Stimulated activated CD8-positive, alpha-beta memory T cell treated with anti-CD3 and anti-CD28 coated beads, Interleukin-4, amount 100 ng/mL, for 1 hour (primary cell): Measurements from ENCODE around the gene NR3C1.

Experiments used
- DNase-seq, 2 donors: peaks; one replicate each; pipeline ENCODE4 v3.0.0-alpha.2; 2020; ENCODE audit warnings: low read depth in 2 of 2, low spot score in 1 of 2

The NR3C1 gene

DNA sequence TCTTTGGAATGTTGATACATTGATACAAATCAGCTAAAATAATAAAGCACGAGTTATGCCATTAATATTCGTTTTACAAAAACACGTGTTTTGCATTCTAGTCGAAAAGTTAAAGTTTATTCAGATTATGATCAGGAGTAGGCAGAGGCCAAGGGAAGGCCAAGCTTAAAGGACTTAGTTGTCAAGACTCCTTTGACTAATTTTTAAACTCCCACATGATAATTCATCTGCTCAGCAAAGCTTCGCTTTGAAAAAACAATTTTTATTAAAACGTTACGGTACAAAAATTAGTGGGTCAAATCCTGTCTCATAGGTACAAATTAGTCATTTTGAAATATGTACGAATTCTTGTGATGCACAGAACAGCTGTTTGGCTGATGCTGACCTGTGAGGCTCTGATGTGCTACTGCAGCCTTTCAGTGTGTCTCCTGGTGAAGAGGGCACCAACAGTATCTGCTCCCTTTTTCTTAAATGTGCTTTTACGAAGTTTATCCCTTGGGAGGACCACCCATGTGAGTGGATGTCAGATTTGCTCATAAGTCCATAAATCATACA is 23.0 kb upstream of the NR3C1 start:
- DNase-seq, result no peak

DNA sequence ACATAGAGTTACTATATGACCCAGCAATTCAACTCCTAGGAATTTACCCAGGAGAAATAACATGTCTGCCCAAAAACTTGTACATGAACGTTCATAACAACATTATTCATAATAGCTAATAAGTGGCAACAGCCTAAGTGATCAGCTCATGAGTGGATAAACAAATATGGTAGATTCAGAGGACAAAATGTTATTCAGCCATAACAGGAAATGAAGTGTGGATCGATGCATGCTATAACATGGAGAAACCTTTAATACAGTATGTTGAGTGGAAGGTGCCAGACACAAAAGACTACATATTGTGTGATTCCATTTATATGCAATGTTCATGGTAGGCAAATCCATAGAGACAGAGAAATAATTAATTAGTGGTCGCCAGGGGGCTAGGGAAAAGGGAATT is 22.3 kb upstream of the NR3C1 start:
- no peak for DNase-seq

GRCh38 chr5:143418140-143418866 is 14.8 kb upstream of the NR3C1 start:
- no peak for DNase-seq

GRCh38 chr5:143417503-143418139 is 14.1 kb upstream of the NR3C1 start:
- DNase-seq, result no peak

- no peak for DNase-seq
Measured at GRCh38 chr5:143416411-143416810, 12.9 kb upstream of the NR3C1 start.

DNA sequence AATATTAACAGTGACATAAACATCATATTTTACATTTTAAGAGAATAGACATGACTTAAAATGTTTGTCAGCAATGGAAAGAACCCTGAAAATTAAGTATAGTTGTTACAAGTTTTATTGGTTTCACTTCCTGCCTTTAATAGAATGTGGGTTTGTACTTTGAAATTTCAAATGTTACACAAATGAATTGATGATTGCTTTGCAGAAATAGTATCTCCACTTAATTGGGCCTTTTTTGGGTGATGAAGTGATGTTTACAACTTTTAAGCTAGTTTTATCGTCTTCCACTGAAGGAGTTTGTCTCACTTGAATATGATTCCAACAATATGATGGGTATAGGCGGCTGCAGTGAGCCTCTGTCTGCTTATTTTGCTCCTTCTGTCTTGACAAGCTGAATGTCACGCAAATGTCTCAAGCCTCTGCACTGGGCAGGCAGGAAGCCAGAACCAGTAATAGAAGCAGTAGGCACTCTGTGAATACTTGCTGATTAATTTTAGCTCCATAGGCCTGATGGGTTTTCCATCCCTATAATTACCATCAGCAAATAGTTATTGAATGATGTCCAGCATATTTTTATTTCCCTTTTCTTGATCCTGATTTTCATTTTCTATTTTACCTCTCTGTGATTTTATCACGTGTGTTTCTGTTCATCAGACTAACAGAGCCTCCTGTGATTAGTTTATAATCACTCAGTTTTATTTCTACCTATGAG is 10.6 kb upstream of the NR3C1 start:
- DNase-seq, result no peak

DNA sequence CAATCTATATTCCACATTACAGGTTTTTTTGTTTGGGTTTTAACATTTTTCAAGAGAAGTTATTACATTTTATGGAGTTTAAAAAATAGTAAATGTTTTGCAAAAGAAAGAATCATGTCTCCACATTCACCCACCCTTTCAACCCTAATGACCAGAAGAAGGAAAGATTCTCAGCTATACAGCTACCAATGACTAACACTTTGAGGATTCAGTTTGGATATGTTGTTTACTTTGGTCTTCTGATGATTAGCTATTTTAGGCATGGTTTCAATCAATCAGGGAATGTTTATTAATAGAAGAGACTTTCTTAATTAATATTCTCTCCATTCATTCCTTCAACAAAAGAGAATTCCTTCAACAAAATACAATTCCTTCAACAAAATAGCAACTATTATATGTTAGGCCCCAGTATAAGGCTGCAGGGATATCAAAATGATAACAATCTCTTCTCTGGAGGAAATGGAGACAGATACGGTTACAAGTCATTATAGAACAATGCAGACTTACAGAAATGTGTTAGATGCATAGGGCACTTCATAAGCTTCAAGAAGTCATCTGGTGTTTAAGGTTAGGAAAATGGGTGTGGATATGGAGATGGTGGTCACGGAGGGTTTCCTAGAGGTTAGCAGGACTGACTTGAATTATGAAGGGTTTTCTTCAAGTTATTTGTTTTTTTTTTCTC is 9.3 kb upstream of the NR3C1 start:
- DNase-seq, result no peak

DNA sequence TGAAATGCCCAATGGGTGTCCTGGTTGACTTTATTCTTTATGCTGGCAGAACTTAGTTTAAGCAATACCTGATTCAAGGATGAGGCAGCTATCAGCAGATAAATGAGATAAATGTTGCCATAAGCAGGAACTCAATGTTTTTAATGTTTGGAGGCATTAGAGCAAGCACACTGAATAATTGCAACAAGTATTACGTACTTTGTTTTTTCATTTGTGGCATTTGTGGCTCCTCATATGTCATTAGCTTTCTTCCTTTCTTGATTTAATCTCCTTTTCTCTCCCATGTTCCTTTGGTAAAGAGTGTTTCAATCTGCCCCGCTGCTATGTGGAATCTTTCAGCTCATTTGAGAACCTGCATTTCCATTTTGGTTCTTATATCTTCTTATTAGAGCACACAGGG is 6.4 kb upstream of the NR3C1 start:
- no peak for DNase-seq

GRCh38 chr5:143406408-143406807 is 2.9 kb upstream of the NR3C1 start:
- DNase-seq, result no peak

DNA sequence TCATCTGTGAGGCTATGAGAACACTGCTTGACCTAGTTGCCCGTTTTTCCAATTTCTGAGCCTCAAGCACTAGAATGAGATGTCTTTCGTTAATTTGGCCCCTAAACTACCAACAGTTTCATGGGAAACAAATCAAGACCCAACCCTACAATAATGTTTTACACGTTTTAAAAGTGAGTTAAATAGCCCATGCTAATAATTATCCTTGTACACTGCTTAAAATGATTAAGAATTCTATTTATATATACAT is 2.3 kb upstream of the NR3C1 start:
- no peak for DNase-seq

- DNase-seq, result peak; percentile 75 to 82
Measured at GRCh38 chr5:143405063-143405848, 1.8 kb upstream of the NR3C1 start.

GRCh38 chr5:143404416-143405062 is 1.1 kb upstream of the NR3C1 start:
- peak; percentile 25 to 57 for DNase-seq

DNA sequence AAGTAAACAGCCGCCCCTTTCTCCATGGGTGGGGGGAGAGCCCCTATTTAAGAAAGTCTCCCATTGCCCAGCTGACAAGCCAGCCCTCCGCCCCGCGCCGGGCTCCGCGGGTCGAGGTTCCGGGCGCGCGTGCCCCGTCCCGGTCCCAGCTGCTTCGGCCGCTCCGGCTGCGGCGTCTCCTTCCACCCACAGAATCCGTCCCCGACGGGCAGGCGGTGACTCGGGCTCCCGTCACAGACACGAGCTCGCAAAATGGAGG is 223 bp downstream of the NR3C1 start:
- no peak for DNase-seq

DNA sequence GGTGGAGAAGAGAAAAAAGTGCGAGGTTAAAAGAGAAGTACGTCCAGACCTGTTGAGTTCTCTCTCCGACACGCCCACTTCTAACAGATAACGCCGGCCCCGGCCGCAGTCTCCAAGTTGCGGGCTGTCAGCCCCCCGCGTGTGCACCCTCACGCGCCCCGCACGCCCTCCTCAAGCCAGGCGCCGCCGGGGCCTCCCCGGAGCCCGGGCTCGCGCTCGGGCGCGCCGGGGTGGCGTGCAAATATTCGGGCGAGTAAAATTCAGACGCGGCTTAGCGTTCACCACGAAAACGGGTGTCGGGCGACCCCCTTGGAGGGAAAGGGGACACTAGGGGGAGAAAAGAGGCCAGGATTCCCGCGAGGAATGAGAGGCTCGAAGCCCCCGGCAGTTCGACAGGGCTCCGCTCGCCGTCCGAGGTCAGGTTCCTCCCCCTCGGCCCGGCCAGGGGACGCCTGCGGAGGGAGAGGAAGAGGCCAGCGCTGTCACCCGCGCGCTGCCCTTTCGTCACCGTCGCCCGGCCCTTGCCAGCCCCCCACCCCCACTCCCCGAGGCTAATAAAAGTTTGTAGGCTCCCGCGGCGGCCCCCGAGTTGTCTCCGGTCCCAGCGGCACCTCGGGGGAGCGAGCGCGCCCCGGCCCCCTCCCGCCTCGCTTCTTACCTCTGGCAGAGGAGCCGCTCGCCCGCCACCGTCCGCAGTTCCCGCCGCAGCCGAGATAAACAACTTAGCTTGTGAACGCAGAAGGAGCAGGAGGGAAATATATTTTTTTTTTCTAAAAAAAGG is 743 bp downstream of the NR3C1 start:
- DNase-seq, result peak; percentile 21 to 30

DNA sequence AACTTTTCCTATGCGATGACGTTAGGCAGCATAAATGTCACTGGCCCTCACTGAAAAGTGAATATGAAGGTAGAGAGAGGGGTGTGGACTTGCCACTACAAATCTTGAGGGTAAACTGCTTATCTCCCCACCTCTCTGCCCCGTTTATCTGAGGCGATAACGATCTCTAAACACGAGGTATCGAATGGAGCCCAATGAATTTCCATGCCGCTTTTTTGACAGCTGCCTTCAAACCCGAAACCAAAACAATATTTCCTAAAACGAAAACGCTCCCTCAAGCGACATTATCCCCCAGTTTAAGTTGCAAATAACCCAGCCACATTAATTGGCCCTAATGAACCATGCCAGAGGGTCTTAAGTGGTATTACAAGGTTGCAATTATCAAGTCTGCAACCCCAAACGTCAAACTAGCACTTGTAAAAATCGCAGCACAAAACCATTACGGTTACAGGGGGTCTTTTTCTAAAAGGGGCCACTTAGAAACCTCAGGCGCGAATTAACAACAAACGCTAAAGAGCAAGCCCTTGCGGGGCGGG is 1.4 kb downstream of the NR3C1 start:
- no peak for DNase-seq

DNA sequence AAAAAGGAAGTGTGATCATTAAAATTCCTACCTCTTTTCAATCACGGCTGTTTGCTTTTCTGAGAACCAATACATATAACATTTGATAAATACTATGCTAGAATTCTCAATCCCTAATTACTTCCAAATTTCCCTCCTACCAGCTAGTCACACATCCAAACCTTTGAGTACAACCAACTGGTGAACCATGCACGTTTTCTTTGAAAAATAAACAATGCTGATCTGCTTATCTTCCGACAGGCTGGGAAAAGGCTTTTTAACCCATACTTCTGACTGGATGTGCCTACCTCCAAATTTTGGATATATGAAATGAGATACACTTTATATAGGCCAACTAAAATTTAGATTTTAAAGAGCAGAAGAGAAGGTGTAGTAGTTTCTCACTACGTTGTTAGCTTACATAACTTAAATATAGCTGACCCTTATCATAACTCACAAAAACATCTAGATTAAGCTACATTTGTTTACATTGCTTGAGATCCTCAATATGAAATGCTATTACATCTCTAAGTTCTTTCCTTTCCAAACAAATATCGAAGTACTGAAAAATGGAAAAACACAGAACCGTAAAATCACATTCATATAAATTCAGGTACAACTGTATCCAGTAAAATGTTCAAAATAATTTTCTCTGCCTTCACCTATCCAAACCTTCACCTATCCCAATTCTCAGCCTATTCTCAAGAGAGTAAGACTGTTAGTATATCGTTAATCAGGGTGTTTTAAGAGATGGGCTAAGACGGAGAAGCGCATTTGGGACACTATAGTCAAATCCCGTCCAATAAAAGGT is 2.1 kb downstream of the NR3C1 start:
- DNase-seq, result no peak

- DNase-seq, result no peak
Measured at GRCh38 chr5:143400541-143401226, 2.8 kb downstream of the NR3C1 start.
